K562 (cell line): ENCODE data around the gene DBF4B. TPM values are rescaled to one million over a fixed set of nuclear protein-coding genes. Genes with fewer than 3 reads are reported as not detected.

Experiments used
- ATF2 ChIP-seq: sonication (generic); formaldehyde crosslinking; IDR thresholded peaks from 2 replicates; pipeline ENCODE4 v1.8.1; 2022; ENCODE audit warnings: missing genetic modification reagents
- E2F6 ChIP-seq, 2 experiments: IDR thresholded peaks; 2 replicates each; pipeline ENCODE4 v1.6.1; 2011; ENCODE audit warnings: borderline replicate concordance in 1 of 2, control low read depth in 1 of 2, low read depth in 1 of 2, low read length in 1 of 2, mild to moderate bottlenecking in 1 of 2, mixed read lengths in 1 of 2, moderate library complexity in 1 of 2; ENCODE audit not compliant: insufficient read depth in 1 of 2, insufficient read length in 1 of 2, poor library complexity in 1 of 2, severe bottlenecking in 1 of 2; ENCODE audit errors: extremely low read depth in 1 of 2
- HNRNPL ChIP-seq: fragments of 200-400 bp; formaldehyde crosslinking; IDR thresholded peaks from 2 replicates; pipeline ENCODE4 v1.6.1; 2017; ENCODE audit warnings: low read depth, mild to moderate bottlenecking, low read length
- MCM3 ChIP-seq: fragments of 450-650 bp; IDR thresholded peaks from 2 replicates; pipeline ENCODE4 v1.6.1; 2016
- MLX ChIP-seq, 2 experiments: fragments of 450-650 bp in 1 of 2; sonication (generic) in 1 of 2; formaldehyde crosslinking; conservative IDR thresholded peaks; 2 replicates each; pipeline versions ENCODE4 v1.4.0 to v1.8.1; 2020 to 2022; ENCODE audit warnings: mild to moderate bottlenecking in 1 of 2, missing genetic modification reagents in 1 of 2
- RBM34 ChIP-seq: fragments of 200-400 bp; formaldehyde crosslinking; IDR thresholded peaks from 2 replicates; pipeline ENCODE4 v1.6.1; 2018; ENCODE audit warnings: low read length, borderline replicate concordance; ENCODE audit not compliant: insufficient read depth
- SP2 ChIP-seq: IDR thresholded peaks from 2 replicates; pipeline ENCODE4 v1.6.1; 2011; ENCODE audit warnings: mild to moderate bottlenecking, low read depth, low read length, moderate library complexity; ENCODE audit not compliant: poor library complexity, severe bottlenecking; ENCODE audit errors: extremely low read depth
- WHSC1 ChIP-seq: IDR thresholded peaks from one replicate; pipeline ENCODE4 v1.6.1; 2012; ENCODE audit warnings: low read length, control low read depth, inconsistent platforms
- ZNF41 ChIP-seq: fragments of 250-450 bp; sonication (Bioruptor Pico); conservative IDR thresholded peaks from 2 replicates; pipeline ENCODE4 v1.4.0; 2020; ENCODE audit warnings: mild to moderate bottlenecking
- ZNF449 ChIP-seq: fragments of 250-450 bp; sonication (Bioruptor Pico); IDR thresholded peaks from 2 replicates; pipeline ENCODE4 v1.8.0; 2022; ENCODE audit warnings: moderate library complexity, mild to moderate bottlenecking, inconsistent platforms
- ZNF707 ChIP-seq: fragments of 250-450 bp; sonication (Bioruptor Pico); conservative IDR thresholded peaks from 2 replicates; pipeline ENCODE4 v1.8.0; 2022; ENCODE audit warnings: inconsistent platforms, mild to moderate bottlenecking, moderate library complexity
- ZSCAN29 ChIP-seq: fragments of 450-650 bp; IDR thresholded peaks from 2 replicates; pipeline ENCODE4 v1.6.1; 2017
- polyA plus RNA-seq, 8 experiments: library from polyadenylated mRNA; depleted of rRNA in 4 of 8; stranded (reverse) in 5 of 8; unstranded in 3 of 8; fragments of >200 nt; fragmentation: Nextera tagmentation in 2 of 8; fragmentation: Illumina TruSeq in 1 of 8; extraction: Ambion mirVana in 2 of 8; extraction: Trizol in 1 of 8; gene quantifications; 2 replicates each; pipeline versions ENCODE4 v1.2.1 to v1.2.3, GENCODE V29; 2011 to 2014; ENCODE audit warnings: inconsistent platforms in 1 of 8, missing spikeins in 1 of 8
- total RNA-seq, 7 experiments: library from RNA; depleted of rRNA in 6 of 7; stranded (reverse); fragments of >200 nt in 6 of 7; fragmentation: Illumina TruSeq in 2 of 7; extraction: Trizol in 2 of 7; gene quantifications; 2 replicates each; pipeline versions ENCODE4 v1.2.1 to v1.2.3, GENCODE V29; 2011 to 2021; ENCODE audit warnings: low replicate concordance in 1 of 7
- TF ChIP-seq, protein P1 (sequence below): sonication (generic); formaldehyde crosslinking; IDR thresholded peaks from 2 replicates; pipeline ENCODE4 v1.8.0; 2022; ENCODE audit warnings: mild to moderate bottlenecking, missing genetic modification reagents
- TF ChIP-seq, protein P2 (sequence below), 2 experiments: fragments of 200-800 bp in 1 of 2; sonication (Bioruptor generic) in 1 of 2; sonication (generic) in 1 of 2; formaldehyde crosslinking in 1 of 2; IDR thresholded peaks in 1 of 2; conservative IDR thresholded peaks in 1 of 2; 2 replicates each; pipeline versions ENCODE4 v1.5.0 to v1.6.1; 2016 to 2020; ENCODE audit warnings: missing compliant biosample characterization in 1 of 2, missing genetic modification characterization in 1 of 2, missing genetic modification reagents in 1 of 2

Gene DBF4B
- total and polyA plus RNA-seq, 9 of the 15 experiments (the other 6 are each of a cell fraction or from before 2014, with no cell fraction given), result 2.5 to 26.9 (median 14.6) TPM

- TF ChIP-seq, protein P1, sequence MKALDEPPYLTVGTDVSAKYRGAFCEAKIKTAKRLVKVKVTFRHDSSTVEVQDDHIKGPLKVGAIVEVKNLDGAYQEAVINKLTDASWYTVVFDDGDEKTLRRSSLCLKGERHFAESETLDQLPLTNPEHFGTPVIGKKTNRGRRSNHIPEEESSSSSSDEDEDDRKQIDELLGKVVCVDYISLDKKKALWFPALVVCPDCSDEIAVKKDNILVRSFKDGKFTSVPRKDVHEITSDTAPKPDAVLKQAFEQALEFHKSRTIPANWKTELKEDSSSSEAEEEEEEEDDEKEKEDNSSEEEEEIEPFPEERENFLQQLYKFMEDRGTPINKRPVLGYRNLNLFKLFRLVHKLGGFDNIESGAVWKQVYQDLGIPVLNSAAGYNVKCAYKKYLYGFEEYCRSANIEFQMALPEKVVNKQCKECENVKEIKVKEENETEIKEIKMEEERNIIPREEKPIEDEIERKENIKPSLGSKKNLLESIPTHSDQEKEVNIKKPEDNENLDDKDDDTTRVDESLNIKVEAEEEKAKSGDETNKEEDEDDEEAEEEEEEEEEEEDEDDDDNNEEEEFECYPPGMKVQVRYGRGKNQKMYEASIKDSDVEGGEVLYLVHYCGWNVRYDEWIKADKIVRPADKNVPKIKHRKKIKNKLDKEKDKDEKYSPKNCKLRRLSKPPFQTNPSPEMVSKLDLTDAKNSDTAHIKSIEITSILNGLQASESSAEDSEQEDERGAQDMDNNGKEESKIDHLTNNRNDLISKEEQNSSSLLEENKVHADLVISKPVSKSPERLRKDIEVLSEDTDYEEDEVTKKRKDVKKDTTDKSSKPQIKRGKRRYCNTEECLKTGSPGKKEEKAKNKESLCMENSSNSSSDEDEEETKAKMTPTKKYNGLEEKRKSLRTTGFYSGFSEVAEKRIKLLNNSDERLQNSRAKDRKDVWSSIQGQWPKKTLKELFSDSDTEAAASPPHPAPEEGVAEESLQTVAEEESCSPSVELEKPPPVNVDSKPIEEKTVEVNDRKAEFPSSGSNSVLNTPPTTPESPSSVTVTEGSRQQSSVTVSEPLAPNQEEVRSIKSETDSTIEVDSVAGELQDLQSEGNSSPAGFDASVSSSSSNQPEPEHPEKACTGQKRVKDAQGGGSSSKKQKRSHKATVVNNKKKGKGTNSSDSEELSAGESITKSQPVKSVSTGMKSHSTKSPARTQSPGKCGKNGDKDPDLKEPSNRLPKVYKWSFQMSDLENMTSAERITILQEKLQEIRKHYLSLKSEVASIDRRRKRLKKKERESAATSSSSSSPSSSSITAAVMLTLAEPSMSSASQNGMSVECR (CRISPR knock-in tag), result peak; percentile 56
- TF ChIP-seq MCM3, result no peak
- TF ChIP-seq HNRNPL, result no peak
- TF ChIP-seq MLX (CRISPR knock-in tag; conservative IDR thresholded peaks at IDR 0.05), result no peak
- TF ChIP-seq ZSCAN29, result no peak
- TF ChIP-seq ATF2 (CRISPR knock-in tag), result no peak
- no peak for TF ChIP-seq ZNF41 (CRISPR knock-in tag)
- TF ChIP-seq WHSC1, result no peak
- TF ChIP-seq ZNF707 (CRISPR knock-in tag), result no peak
- TF ChIP-seq RBM34, result no peak
- TF ChIP-seq ZNF449, result no peak
- TF ChIP-seq SP2, result no peak
- peak; percentile 11 to 12 for TF ChIP-seq E2F6 (IDR thresholded peaks at IDR 0.05; ENCODE audit: borderline replicate concordance in 1 of 2, extremely low read depth in 1 of 2, insufficient read depth in 1 of 2, insufficient read length in 1 of 2, low read depth in 1 of 2, low read length in 1 of 2, poor library complexity in 1 of 2, severe bottlenecking in 1 of 2)
- TF ChIP-seq, protein P2, sequence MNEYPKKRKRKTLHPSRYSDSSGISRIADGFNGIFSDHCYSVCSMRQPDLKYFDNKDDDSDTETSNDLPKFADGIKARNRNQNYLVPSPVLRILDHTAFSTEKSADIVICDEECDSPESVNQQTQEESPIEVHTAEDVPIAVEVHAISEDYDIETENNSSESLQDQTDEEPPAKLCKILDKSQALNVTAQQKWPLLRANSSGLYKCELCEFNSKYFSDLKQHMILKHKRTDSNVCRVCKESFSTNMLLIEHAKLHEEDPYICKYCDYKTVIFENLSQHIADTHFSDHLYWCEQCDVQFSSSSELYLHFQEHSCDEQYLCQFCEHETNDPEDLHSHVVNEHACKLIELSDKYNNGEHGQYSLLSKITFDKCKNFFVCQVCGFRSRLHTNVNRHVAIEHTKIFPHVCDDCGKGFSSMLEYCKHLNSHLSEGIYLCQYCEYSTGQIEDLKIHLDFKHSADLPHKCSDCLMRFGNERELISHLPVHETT (CRISPR knock-in tag; conservative IDR thresholded peaks at IDR 0.05 in 1 of 2, IDR thresholded peaks at IDR 0.05 in 1 of 2), result no peak
Observed at GRCh38 chr17:44708401-44709263, at the start of gene DBF4B (continued).
